Neuron (in vitro differentiated cells): ENCODE measurements around the gene ARHGAP28.

Experiments
- H2AFZ ChIP-seq: one replicate; pipeline ENCODE4 v1.6.1; 2013; ENCODE audit warnings: low read depth, mild to moderate bottlenecking, inconsistent platforms, low read length, moderate library complexity
- H3K27me3 ChIP-seq: one replicate; pipeline ENCODE4 v1.6.1; 2013; ENCODE audit warnings: low read length; ENCODE audit not compliant: insufficient read depth
- H3K36me3 ChIP-seq: one replicate; pipeline ENCODE4 v1.6.1; 2013; ENCODE audit warnings: low read length; ENCODE audit not compliant: insufficient read depth
- H3K4me1 ChIP-seq: one replicate; pipeline ENCODE4 v1.6.1; 2013; ENCODE audit warnings: low read length; ENCODE audit not compliant: insufficient read depth
- H3K4me3 ChIP-seq: 2 replicates; pipeline ENCODE4 v1.5.1; 2013; ENCODE audit warnings: mild to moderate bottlenecking, low read length, moderate library complexity
- H3K9me3 ChIP-seq: one replicate; pipeline ENCODE4 v1.6.1; 2013; ENCODE audit warnings: low read length

The ARHGAP28 gene

GRCh38 chr18:6759579-6759978 is 30.1 kb downstream of the ARHGAP28 start:
- Histone ChIP-seq H3K36me3 (no peaks in the 10 kb centered on the region), H3K27me3 (no peaks in the 10 kb centered on the region), H3K9me3 (no peaks in the 10 kb centered on the region), H2AFZ (no peak overlapping the region), H3K4me1 (no peaks in the 10 kb centered on the region), H3K4me3 (no peak overlapping the region)

- Histone ChIP-seq H3K4me3 (no peak overlapping the region), H3K9me3 (no peaks in the 10 kb centered on the region), H3K4me1 (no peaks in the 10 kb centered on the region), H3K27me3 (no peaks in the 10 kb centered on the region), H3K36me3 (no peaks in the 10 kb centered on the region), H2AFZ (no peak overlapping the region)
Measured at GRCh38 chr18:6763524-6763923, 34.0 kb downstream of the ARHGAP28 start.

GRCh38 chr18:6764382-6764781 is 34.9 kb downstream of the ARHGAP28 start:
- no peak overlapping the region for H2AFZ ChIP-seq

GRCh38 chr18:6773777-6774176 is 44.3 kb downstream of the ARHGAP28 start:
- no peaks in the 10 kb centered on the region for H3K4me1 ChIP-seq
- H3K27me3 ChIP-seq, result no peaks in the 10 kb centered on the region
- H3K4me3 ChIP-seq, result no peak overlapping the region
- no peaks in the 10 kb centered on the region for H3K9me3 ChIP-seq
- no peak overlapping the region for H2AFZ ChIP-seq
- H3K36me3 ChIP-seq, result no peaks in the 10 kb centered on the region

More at GRCh38 chr18:6764382-6764781, 34.9 kb downstream of the ARHGAP28 start:
- no peaks in the 10 kb centered on the region for H3K9me3 ChIP-seq
- no peaks in the 10 kb centered on the region for H3K4me1 ChIP-seq
- no peaks in the 10 kb centered on the region for H3K27me3 ChIP-seq
- no peak overlapping the region for H3K4me3 ChIP-seq
- no peaks in the 10 kb centered on the region for H3K36me3 ChIP-seq

- Histone ChIP-seq H2AFZ (no peak overlapping the region), H3K9me3 (no peaks in the 10 kb centered on the region), H3K4me3 (no peak overlapping the region), H3K4me1 (no peaks in the 10 kb centered on the region), H3K27me3 (no peaks in the 10 kb centered on the region), H3K36me3 (no peaks in the 10 kb centered on the region)
Measured at GRCh38 chr18:6775237-6775636, 45.7 kb downstream of the ARHGAP28 start.

- Histone ChIP-seq H3K36me3 (no peaks in the 10 kb centered on the region), H3K4me3 (no peak overlapping the region), H3K27me3 (no peaks in the 10 kb centered on the region), H3K9me3 (no peaks in the 10 kb centered on the region), H2AFZ (no peak overlapping the region), H3K4me1 (no peaks in the 10 kb centered on the region)
Measured at GRCh38 chr18:6775702-6776101, 46.2 kb downstream of the ARHGAP28 start.

- no peak overlapping the region for H2AFZ ChIP-seq
- H3K36me3 ChIP-seq, result no peaks in the 10 kb centered on the region
- H3K9me3 ChIP-seq, result no peaks in the 10 kb centered on the region
- H3K4me3 ChIP-seq, result no peak overlapping the region
- peaks cover 4% of the 10 kb centered on the region for H3K4me1 ChIP-seq
- H3K27me3 ChIP-seq, result no peaks in the 10 kb centered on the region
Measured at GRCh38 chr18:6776188-6776587, 46.7 kb downstream of the ARHGAP28 start.

GRCh38 chr18:6777509-6777908 is 48.0 kb downstream of the ARHGAP28 start:
- H3K4me3 ChIP-seq, result no peak overlapping the region
- H2AFZ ChIP-seq, result no peak overlapping the region
- H3K27me3 ChIP-seq, result no peaks in the 10 kb centered on the region
- H3K4me1 ChIP-seq, result peaks cover 8% of the 10 kb centered on the region
- no peaks in the 10 kb centered on the region for H3K9me3 ChIP-seq
- H3K36me3 ChIP-seq, result no peaks in the 10 kb centered on the region

- Histone ChIP-seq H2AFZ (no peak overlapping the region), H3K4me1 (peaks cover 8% of the 10 kb centered on the region), H3K27me3 (no peaks in the 10 kb centered on the region), H3K4me3 (no peak overlapping the region), H3K9me3 (no peaks in the 10 kb centered on the region), H3K36me3 (no peaks in the 10 kb centered on the region)
Measured at GRCh38 chr18:6778459-6779247, 49.1 kb downstream of the ARHGAP28 start.

- no peaks in the 10 kb centered on the region for H3K36me3 ChIP-seq
- H2AFZ ChIP-seq, result no peak overlapping the region
- peaks cover 8% of the 10 kb centered on the region for H3K4me1 ChIP-seq
- H3K9me3 ChIP-seq, result no peaks in the 10 kb centered on the region
- H3K27me3 ChIP-seq, result no peaks in the 10 kb centered on the region
- no peak overlapping the region for H3K4me3 ChIP-seq
Measured at GRCh38 chr18:6781142-6781714, 51.7 kb downstream of the ARHGAP28 start.

- Histone ChIP-seq H3K36me3 (no peaks in the 10 kb centered on the region), H2AFZ (no peak overlapping the region), H3K4me1 (peaks cover 8% of the 10 kb centered on the region), H3K27me3 (no peaks in the 10 kb centered on the region), H3K9me3 (no peaks in the 10 kb centered on the region), H3K4me3 (no peak overlapping the region)
Measured at GRCh38 chr18:6781796-6782195, 52.3 kb downstream of the ARHGAP28 start.

- no peaks in the 10 kb centered on the region for H3K27me3 ChIP-seq
- no peak overlapping the region for H2AFZ ChIP-seq
- H3K9me3 ChIP-seq, result no peaks in the 10 kb centered on the region
- no peak overlapping the region for H3K4me3 ChIP-seq
- no peaks in the 10 kb centered on the region for H3K36me3 ChIP-seq
- H3K4me1 ChIP-seq, result peaks cover 8% of the 10 kb centered on the region
Measured at GRCh38 chr18:6782861-6783260, 53.3 kb downstream of the ARHGAP28 start.

GRCh38 chr18:6784046-6784445 is 54.5 kb downstream of the ARHGAP28 start:
- H3K4me1 ChIP-seq, result peaks cover 8% of the 10 kb centered on the region
- H3K27me3 ChIP-seq, result no peaks in the 10 kb centered on the region
- no peak overlapping the region for H2AFZ ChIP-seq
- H3K9me3 ChIP-seq, result no peaks in the 10 kb centered on the region
- H3K4me3 ChIP-seq, result no peak overlapping the region
- no peaks in the 10 kb centered on the region for H3K36me3 ChIP-seq
